T1000 (cell line): ENCODE measurements around the gene CLDN16.

Source experiments
- DNase-seq: peaks from one replicate; lab custom pipeline; 2025; ENCODE audit warnings: mixed read lengths; lab: John Stamatoyannopoulos, UW

CLDN16 gene

DNA sequence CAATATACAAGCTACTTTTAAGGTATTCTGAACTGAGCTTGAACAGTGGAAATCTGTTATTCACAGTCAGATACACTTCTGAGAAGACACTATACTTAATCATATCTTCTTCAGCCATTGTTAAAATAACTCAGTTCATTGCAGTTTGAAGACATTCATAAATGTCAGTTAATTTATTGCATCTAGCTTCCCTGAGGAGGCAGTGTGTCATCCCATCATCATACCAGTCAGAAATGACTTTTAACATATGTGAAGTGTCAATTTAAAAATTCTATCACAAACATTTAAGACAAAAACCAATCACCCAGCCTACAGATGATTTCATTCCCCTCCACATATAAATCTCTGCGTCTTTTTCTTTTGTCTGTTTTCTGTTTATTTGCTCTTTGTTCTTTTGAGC, 54.3 kb downstream of the CLDN16 start:
- no peak for DNase-seq

GRCh38 chr3:190443257-190443656, 55.3 kb downstream of the CLDN16 start:
- DNase-seq: no peak

DNA sequence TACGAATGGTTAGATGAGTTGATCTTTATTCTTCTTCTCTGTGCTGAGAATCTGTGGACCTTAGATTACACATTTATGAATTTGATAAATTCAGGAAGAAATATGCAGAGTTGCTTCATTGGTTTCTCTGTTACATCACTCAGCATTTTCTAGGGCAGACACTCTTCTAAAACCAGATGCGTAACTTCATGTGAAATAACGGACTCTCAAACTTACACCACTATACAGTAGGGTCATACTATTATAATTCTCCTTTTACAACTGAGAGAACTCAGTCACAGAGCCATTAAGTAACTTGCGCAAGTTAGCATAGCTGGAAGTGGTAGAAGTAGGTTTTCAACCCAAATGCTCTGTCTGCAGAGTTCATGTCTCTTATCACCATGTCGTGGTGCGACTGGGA, 56.0 kb downstream of the CLDN16 start:
- no peak for DNase-seq

DNA sequence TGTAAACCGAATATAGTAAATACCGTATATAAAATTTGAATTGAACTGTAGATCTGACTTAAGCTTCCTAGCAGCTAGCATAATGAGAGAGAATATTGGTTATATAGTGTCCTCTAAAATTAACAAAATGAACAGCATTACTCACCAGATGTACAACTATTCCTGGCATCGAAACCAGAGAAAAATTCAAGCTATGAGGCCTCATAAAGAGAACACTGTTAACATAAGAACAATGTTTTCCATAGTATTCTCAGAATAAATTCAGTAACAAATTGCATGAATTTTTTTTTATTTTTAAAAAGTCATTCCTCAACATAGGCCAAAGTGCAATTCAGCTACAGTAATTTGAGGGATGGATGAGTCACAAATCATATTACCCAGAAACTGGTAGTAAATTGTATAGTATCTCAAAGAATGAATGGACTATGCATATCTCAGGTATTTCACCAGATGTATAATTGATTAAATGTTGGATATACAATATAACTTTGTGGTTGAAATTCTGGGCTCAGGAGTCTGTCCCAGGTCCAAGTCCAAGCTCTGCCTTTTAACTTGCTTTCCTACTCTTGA, 56.7 kb downstream of the CLDN16 start:
- DNase-seq: no peak

GRCh38 chr3:190446573-190447279, 58.8 kb downstream of the CLDN16 start:
- no peak for DNase-seq

DNA sequence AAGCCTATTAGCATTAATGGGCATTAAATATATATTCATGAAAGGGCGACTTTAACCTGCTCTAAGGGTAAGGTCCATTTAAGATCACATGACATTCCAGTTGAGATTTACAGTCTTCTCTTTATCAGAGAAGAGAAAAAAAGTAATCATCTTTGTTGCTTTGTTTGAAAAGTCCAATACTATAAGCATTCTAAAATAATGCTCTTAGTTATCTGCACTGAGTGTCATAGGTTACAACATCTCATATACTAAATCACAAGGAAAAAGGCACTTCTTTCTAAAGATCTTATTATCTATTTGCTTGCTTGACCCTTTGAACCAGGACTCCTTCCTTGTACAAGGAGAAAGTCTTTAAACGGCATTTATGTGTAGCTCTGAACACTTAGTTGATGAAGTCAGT, 60.3 kb downstream of the CLDN16 start:
- no peak for DNase-seq

DNA sequence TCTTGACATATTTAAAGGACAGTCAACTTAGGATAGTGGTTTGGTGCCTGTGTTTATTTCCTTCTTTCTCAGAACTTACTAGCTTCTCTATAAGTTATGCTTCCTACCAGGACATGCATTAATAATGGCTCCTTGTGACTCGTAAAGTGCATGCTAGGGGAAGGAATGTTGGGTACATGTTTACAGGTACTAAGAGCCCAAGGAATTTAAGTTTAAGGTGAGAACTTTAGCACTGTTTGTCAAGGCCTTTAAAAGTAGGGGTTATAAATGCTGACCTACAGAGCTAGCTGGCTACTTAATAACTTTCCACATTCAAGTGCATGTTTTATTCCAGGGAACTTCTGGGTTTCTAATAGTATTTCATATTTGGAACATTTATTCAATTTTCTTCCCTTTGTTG, 61.8 kb downstream of the CLDN16 start, which contains the start of gene TMEM207:
Gene TMEM207 (minus strand): TSS at position 101 of the 400 bp plus-strand sequence. CDS start 92 bp downstream, at position 9.
- DNase-seq: no peak

GRCh38 chr3:190455828-190456227, 67.9 kb downstream of the CLDN16 start:
- DNase-seq: no peak

DNA sequence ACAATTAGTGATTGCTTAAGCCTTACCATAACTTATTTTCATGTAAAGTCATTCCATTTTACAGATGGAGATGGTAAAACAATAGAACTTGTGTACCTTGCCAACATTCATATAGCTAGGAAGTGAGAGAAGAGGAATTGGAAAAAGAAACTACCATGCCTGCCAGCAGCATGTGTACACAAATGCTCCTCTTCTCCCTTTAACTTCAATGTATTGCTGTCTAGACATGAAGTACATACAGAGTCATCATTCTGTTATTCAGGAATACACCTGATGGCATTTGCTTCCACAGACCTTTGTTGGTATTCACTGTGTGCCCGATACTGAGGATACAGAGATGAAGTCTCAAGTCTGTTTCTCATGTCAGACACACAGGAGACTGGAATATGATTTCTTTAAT, 68.8 kb downstream of the CLDN16 start:
- DNase-seq: no peak

DNA sequence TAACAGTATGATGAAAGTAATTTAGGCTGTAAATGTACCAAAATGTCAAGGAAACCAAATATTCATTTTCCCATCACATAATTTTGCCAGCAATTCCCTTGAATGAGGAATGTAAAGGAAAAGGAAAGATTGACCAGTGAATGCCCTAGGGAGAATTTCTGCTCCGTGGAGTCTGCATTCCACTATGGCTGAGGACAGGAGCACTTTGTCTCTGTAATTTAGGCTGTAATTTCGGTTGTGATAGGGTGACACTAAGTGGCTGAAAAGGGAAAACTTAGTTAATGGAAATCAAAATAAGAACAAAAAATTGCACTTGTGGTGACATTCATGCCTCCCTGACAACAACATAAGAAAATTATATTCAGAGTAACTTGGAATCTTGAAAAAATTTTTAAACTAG, 70.1 kb downstream of the CLDN16 start:
- DNase-seq: no peak
